ENCODE measurements around the gene ETF1.

ETF1 gene

DNA sequence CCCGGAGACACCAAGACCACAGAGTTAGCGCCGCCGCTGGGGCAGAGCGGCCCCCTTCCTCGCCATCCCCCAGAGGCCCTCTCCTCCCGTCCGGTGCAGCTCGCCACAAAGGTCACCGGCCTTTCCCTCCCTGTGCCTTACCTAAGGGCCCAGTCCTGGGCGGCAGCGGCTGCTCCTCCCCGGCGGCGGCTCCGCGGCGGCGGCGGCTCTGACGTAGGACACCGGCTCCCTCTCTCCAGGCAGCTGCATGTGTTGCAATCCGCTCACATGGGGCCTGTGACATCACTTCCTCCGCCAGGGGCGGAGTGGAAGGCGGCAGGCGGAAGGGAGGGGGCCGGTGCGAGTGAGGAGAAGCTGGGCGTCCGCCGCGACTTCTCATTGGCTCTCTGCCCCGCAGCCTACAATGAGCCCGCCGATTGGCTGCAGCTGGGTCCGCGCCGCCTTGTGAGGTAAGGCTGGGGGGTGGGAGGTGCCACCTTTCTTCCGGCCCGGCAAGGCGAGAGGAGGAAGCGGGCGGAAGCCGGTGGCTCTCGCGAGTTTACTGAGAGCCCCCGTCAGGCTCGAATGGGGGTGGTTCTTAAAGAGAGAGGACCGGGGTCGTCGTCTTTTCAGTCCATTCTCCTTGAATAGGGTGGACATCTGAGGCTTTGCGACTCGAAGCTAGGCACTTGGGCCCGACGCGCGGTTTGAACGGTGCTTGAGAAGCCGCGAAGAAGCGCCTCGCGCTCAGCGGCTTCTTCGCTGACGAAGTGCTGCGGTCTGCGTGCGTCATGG lies at the start of gene ETF1:
Gene ETF1 (minus strand): TSS at position 281 of the 774 bp plus-strand sequence. CDS start 318 bp downstream, outside the sequence.
- peak; percentile 99 to 100 (median 99) for DNase-seq (ENCODE audit: low read depth in 3 of 3)

GRCh38 chr5:138588013-138588788 lies 45.2 kb upstream of the ETF1 start:
- no peak for DNase-seq (ENCODE audit: low read depth in 3 of 3)

DNA sequence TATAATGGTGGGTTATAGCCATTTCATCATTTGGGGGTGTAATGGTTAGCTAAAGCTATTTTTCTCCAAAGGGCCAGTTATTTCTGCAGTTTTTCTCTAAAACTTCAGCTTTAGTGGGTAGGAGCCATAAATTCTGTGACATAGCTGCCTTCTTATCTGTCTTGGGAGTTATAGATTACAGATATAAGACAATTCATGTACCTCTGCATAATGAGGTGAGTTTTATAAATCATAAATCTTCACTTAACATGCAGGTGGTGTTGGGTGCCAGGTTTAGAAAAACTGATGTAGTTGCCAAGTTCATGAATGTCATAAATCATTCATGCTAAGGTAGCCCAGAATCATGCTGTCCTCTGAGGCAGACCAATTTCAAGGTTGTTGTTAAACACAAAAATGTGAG lies 42.1 kb upstream of the ETF1 start:
- DNase-seq (ENCODE audit: low read depth in 3 of 3), result no peak

DNA sequence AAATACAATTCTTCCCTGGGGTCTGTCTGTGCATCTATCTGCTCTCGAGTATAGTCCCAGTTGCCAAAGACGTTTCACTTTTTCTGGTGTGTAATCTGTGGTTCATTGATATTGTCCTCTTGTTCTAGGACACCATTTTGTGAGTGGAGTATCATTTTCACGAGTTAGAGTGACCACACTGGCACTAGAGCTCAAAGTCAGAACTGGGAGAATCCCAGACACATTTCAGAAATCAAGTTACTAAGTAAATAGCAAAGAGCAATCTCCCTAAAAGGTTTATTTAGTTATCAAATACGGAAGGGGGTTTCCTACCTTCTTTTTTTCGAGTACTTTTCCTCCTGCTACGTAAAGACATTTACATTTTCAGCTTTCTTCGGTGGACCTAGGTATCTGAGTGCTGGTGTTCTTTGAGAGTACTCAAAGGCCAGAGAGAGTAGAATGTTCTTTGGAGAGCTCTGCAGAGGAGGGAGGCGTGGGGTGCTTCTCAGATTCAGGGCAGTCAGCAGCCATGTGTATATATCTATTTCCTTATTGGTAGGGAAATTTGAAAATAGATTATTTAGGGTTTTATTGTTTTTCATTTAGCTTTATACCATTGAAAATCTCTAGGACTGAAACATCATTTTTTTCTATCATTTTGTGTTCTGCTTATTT lies 41.1 kb upstream of the ETF1 start:
- DNase-seq (ENCODE audit: low read depth in 3 of 3), result no peak

- no peak for DNase-seq (ENCODE audit: low read depth in 3 of 3)
Measured at GRCh38 chr5:138582959-138583358, 39.9 kb upstream of the ETF1 start.

DNA sequence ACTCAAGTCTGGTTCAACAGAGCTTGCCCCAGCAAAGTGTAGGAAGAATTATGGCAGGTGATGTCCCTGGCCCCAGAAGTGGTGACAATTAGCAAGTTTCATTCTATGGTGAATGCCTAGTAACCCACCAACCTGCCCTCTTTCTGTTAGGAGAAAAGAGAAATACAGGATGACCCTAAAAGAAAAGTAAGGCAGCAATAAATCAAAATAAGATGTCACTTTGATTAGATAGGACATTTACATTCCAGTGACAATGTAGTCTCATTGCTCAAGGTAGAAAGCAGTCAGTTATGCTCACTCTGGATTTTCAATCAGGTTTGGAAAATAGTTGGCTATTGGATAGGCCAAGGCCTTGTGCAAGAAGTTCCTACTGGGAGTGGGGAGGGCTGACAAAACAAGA lies 37.7 kb upstream of the ETF1 start:
- DNase-seq (ENCODE audit: low read depth in 3 of 3), result no peak

- no peak for DNase-seq (ENCODE audit: low read depth in 3 of 3)
Measured at GRCh38 chr5:138580001-138580400, 37.0 kb upstream of the ETF1 start.

- no peak for DNase-seq (ENCODE audit: low read depth in 3 of 3)
Measured at GRCh38 chr5:138579517-138579863, 36.5 kb upstream of the ETF1 start.

DNA sequence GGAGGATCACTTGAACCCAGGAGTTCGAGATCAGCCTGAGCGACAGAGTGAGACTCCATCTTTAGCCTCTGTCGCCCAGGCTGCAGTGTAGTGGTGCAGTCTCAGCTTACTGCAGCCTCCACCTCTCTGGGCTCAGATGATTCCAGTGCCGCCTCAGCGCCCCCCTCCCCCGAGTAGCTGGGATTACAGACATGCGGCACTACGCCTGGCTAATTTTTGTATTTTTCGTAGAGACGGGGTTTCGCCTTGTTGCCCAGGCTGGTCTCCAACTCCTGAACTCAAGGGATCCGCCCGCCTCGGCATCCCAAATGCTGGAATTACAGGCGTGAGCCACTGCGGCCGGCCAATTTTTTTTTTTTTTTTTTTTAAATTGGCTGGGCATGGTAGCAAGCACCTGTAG lies 34.4 kb upstream of the ETF1 start:
- no peak for DNase-seq (ENCODE audit: low read depth in 3 of 3)

GRCh38 chr5:138575194-138576015 lies 32.4 kb upstream of the ETF1 start, which contains the start of gene HSPA9:
Gene HSPA9, minus strand, starts transcription at chr5:138575401. Its CDS starts 83 bp downstream, at chr5:138575318.
- peak; percentile 94 to 97 (median 96) for DNase-seq (ENCODE audit: low read depth in 3 of 3)

DNA sequence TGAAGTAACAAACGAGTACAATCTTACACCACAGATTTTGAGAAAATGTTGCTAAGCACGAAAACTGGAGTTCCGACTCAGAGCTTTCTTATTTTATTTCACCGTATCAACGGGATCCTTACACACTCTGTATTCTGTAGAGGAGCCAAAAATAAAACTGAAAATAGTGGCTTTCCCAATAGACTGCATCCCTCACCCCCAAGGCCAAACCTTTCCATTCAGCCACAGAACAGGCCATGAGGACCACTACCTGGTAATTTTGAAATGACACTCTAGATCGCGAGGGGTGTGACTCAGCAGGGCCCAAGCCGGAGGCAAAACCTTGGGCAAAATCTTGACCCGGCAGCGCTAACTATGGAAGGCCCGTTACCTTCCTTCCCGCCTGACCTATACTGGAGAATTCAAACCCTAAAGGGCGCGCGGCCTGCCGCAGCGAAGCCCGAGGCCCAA lies 31.7 kb upstream of the ETF1 start:
- DNase-seq (ENCODE audit: low read depth in 3 of 3), result peak in 1 of 3 experiments; percentile 16

DNA sequence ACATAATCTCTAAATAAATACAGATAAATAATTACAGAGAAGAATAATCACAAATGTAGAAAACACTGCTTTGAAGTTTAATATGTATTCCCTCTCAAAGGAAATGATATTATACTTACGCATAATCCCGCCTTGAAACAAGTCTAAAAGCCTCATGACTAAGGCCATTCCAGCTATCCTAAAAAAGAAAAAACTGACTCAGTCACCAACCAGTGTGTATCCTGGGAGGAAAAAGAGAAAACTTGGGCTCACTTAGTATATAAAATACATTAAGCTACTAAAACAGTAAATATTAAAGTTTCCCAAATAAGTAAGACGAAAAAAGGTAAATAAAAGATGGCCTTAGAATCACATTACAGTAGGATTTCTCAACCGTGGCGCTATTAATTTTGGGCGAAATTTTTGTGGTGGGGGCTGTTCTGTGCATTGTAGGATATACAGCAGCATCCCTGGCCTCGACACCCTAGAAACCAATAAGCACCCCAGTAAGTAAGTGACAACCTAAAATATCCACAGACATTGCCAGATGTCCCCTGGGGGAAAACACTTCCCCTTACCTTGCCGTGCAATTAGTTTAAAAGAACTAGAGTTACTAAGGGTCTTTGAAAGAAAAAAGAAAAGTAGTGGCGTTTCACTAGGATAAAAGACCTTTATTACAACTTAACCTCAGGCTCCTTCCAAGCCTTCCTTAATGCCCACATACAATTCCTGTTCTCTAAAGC lies 31.1 kb upstream of the ETF1 start:
- no peak for DNase-seq (ENCODE audit: low read depth in 3 of 3)

GRCh38 chr5:138573223-138573622 lies 30.2 kb upstream of the ETF1 start:
- no peak for DNase-seq (ENCODE audit: low read depth in 3 of 3)

GRCh38 chr5:138570871-138571270 lies 27.8 kb upstream of the ETF1 start:
- DNase-seq (ENCODE audit: low read depth in 3 of 3), result no peak

- DNase-seq (ENCODE audit: low read depth in 3 of 3), result no peak
Measured at GRCh38 chr5:138569782-138570181, 26.7 kb upstream of the ETF1 start.

- DNase-seq (ENCODE audit: low read depth in 3 of 3), result no peak
Measured at GRCh38 chr5:138568061-138568824, 25.2 kb upstream of the ETF1 start.

GRCh38 chr5:138566792-138567191 lies 23.8 kb upstream of the ETF1 start:
- DNase-seq (ENCODE audit: low read depth in 3 of 3), result no peak

GRCh38 chr5:138565100-138565821 lies 22.2 kb upstream of the ETF1 start:
- DNase-seq (ENCODE audit: low read depth in 3 of 3), result no peak

GRCh38 chr5:138564242-138564641 lies 21.2 kb upstream of the ETF1 start:
- no peak for DNase-seq (ENCODE audit: low read depth in 3 of 3)

Measured in stimulated activated CD4-positive, alpha-beta T cell treated with anti-CD3 and anti-CD28 coated beads, TNF-alpha, amount 100 ng/mL, for 24 hours (primary cell).